ENCODE data around the gene TRIM56. TPM values are rescaled to one million over a fixed set of nuclear protein-coding genes. Genes with fewer than 3 reads are reported as not detected.
A peak's percentile ranks its signal among the peaks of the same experiment; 100 is the strongest.

TRIM56 gene
- total RNA-seq, 1 experiment from 2014 or later = 23.1 TPM

DNA sequence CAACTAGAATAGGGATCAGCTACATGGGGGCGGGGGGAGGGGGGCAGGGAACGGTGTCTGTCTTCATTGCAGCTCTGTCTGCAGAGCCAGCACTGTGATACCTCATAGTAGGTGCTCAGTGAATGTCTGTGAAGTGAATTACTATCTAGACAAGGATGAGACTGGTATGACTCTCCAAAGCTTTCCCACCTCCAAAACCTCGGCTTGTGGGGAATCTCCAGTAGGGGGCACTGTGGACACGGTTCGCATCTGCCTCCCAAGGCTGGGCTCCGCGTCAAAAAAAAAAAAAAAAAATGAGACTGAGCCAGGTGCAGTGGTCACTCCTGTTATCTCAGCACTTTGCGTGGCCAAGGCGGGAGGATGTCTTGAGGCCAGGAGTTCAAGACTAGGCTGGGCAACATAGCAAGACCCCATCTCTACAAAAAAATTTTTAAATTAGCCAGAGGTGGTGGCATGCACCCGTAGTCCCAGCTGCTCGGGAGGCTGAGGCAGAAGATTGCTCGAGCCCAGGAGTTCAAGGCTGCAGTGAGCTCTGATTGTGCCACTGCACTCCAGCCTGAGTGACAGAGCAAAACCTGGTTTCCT is 9.6 kb downstream of the TRIM56 start:
- POLR2A ChIA-PET = interaction anchor here (0.6 to 0.9 kb wide), 4 partner anchors 9 to 803 kb away, joined by 3 read pairs; partner anchors contain the start of gene TRIM56
- Mint-ChIP-seq H3K27me3 (ENCODE audit: low read depth) (no peaks in the 10 kb centered on the region), H3K36me3 (peaks cover 23% of the 10 kb centered on the region), H3K27ac (no peak overlapping the region), H3K4me3 (no peak overlapping the region), H3K9me3 (peaks cover 10% of the 10 kb centered on the region), H3K4me1 (peaks cover 16% of the 10 kb centered on the region)
- peak; percentile 78 for DNase-seq (ENCODE audit: low spot score)
- CTCF ChIA-PET = interaction anchor here (0.6 to 3.3 kb wide), 34 partner anchors 9 to 540 kb away, joined by 3 to 21 read pairs (median 4); partner anchors contain the start of genes MOGAT3, SERPINE1, TRIM56 and UFSP1
- TF ChIP-seq JAZF1 (CRISPR knock-in tag; IDR thresholded peaks at IDR 0.05) (no peak), GTF2I (CRISPR knock-in tag; conservative IDR thresholded peaks at IDR 0.05) (peak; percentile 68; the same call in 1 of the 2 replicates), ZNF396 (CRISPR knock-in tag; IDR thresholded peaks at IDR 0.05; ENCODE audit: borderline replicate concordance) (no peak), HMGA2 (CRISPR knock-in tag; IDR thresholded peaks at IDR 0.05) (no peak), SP1 (CRISPR knock-in tag; conservative IDR thresholded peaks at IDR 0.05) (no peak), ZNF121 (CRISPR knock-in tag; IDR thresholded peaks at IDR 0.05) (peak; percentile 98), GABPB1 (CRISPR knock-in tag; IDR thresholded peaks at IDR 0.05) (no peak)
- TF ChIP-seq, protein P1, sequence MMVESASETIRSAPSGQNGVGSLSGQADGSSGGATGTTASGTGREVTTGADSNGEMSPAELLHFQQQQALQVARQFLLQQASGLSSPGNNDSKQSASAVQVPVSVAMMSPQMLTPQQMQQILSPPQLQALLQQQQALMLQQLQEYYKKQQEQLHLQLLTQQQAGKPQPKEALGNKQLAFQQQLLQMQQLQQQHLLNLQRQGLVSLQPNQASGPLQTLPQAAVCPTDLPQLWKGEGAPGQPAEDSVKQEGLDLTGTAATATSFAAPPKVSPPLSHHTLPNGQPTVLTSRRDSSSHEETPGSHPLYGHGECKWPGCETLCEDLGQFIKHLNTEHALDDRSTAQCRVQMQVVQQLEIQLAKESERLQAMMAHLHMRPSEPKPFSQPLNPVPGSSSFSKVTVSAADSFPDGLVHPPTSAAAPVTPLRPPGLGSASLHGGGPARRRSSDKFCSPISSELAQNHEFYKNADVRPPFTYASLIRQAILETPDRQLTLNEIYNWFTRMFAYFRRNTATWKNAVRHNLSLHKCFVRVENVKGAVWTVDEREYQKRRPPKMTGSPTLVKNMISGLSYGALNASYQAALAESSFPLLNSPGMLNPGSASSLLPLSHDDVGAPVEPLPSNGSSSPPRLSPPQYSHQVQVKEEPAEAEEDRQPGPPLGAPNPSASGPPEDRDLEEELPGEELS (CRISPR knock-in tag; IDR thresholded peaks at IDR 0.05) = no peak
- TF ChIP-seq, protein P2, sequence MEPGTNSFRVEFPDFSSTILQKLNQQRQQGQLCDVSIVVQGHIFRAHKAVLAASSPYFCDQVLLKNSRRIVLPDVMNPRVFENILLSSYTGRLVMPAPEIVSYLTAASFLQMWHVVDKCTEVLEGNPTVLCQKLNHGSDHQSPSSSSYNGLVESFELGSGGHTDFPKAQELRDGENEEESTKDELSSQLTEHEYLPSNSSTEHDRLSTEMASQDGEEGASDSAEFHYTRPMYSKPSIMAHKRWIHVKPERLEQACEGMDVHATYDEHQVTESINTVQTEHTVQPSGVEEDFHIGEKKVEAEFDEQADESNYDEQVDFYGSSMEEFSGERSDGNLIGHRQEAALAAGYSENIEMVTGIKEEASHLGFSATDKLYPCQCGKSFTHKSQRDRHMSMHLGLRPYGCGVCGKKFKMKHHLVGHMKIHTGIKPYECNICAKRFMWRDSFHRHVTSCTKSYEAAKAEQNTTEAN (CRISPR knock-in tag; IDR thresholded peaks at IDR 0.05) = no peak
- TF ChIP-seq, protein P3, sequence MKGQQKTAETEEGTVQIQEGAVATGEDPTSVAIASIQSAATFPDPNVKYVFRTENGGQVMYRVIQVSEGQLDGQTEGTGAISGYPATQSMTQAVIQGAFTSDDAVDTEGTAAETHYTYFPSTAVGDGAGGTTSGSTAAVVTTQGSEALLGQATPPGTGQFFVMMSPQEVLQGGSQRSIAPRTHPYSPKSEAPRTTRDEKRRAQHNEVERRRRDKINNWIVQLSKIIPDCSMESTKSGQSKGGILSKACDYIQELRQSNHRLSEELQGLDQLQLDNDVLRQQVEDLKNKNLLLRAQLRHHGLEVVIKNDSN (CRISPR knock-in tag; IDR thresholded peaks at IDR 0.05) = no peak
- TF ChIP-seq, protein P4, sequence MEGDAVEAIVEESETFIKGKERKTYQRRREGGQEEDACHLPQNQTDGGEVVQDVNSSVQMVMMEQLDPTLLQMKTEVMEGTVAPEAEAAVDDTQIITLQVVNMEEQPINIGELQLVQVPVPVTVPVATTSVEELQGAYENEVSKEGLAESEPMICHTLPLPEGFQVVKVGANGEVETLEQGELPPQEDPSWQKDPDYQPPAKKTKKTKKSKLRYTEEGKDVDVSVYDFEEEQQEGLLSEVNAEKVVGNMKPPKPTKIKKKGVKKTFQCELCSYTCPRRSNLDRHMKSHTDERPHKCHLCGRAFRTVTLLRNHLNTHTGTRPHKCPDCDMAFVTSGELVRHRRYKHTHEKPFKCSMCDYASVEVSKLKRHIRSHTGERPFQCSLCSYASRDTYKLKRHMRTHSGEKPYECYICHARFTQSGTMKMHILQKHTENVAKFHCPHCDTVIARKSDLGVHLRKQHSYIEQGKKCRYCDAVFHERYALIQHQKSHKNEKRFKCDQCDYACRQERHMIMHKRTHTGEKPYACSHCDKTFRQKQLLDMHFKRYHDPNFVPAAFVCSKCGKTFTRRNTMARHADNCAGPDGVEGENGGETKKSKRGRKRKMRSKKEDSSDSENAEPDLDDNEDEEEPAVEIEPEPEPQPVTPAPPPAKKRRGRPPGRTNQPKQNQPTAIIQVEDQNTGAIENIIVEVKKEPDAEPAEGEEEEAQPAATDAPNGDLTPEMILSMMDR (IDR thresholded peaks at IDR 0.05) = peak; percentile 73
- TF ChIP-seq, protein P5, sequence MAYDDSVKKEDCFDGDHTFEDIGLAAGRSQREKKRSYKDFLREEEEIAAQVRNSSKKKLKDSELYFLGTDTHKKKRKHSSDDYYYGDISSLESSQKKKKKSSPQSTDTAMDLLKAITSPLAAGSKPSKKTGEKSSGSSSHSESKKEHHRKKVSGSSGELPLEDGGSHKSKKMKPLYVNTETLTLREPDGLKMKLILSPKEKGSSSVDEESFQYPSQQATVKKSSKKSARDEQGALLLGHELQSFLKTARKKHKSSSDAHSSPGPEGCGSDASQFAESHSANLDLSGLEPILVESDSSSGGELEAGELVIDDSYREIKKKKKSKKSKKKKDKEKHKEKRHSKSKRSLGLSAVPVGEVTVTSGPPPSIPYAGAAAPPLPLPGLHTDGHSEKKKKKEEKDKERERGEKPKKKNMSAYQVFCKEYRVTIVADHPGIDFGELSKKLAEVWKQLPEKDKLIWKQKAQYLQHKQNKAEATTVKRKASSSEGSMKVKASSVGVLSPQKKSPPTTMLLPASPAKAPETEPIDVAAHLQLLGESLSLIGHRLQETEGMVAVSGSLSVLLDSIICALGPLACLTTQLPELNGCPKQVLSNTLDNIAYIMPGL (CRISPR knock-in tag; IDR thresholded peaks at IDR 0.05) = no peak
- TF ChIP-seq, protein P6, sequence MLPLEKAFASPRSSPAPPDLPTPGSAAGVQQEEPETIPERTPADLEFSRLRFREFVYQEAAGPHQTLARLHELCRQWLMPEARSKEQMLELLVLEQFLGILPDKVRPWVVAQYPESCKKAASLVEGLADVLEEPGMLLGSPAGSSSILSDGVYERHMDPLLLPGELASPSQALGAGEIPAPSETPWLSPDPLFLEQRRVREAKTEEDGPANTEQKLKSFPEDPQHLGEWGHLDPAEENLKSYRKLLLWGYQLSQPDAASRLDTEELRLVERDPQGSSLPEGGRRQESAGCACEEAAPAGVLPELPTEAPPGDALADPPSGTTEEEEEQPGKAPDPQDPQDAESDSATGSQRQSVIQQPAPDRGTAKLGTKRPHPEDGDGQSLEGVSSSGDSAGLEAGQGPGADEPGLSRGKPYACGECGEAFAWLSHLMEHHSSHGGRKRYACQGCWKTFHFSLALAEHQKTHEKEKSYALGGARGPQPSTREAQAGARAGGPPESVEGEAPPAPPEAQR (CRISPR knock-in tag; IDR thresholded peaks at IDR 0.05) = no peak
- TF ChIP-seq, protein P7, sequence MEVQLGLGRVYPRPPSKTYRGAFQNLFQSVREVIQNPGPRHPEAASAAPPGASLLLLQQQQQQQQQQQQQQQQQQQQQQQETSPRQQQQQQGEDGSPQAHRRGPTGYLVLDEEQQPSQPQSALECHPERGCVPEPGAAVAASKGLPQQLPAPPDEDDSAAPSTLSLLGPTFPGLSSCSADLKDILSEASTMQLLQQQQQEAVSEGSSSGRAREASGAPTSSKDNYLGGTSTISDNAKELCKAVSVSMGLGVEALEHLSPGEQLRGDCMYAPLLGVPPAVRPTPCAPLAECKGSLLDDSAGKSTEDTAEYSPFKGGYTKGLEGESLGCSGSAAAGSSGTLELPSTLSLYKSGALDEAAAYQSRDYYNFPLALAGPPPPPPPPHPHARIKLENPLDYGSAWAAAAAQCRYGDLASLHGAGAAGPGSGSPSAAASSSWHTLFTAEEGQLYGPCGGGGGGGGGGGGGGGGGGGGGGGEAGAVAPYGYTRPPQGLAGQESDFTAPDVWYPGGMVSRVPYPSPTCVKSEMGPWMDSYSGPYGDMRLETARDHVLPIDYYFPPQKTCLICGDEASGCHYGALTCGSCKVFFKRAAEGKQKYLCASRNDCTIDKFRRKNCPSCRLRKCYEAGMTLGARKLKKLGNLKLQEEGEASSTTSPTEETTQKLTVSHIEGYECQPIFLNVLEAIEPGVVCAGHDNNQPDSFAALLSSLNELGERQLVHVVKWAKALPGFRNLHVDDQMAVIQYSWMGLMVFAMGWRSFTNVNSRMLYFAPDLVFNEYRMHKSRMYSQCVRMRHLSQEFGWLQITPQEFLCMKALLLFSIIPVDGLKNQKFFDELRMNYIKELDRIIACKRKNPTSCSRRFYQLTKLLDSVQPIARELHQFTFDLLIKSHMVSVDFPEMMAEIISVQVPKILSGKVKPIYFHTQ (CRISPR knock-in tag; IDR thresholded peaks at IDR 0.05) = no peak
- peak; percentile 89 for ATAC-seq
